AG04450 (cell line): ENCODE data around the gene MICOS13. TPM values are rescaled to one million over a fixed set of nuclear protein-coding genes. Genes with fewer than 3 reads are reported as not detected.

ENCODE experiments used
- CTCF ChIA-PET: fragments of 300-600, 350-600 bp; formaldehyde crosslinking; extraction: SDS; loops from one replicate; lab custom pipeline; 2022; ENCODE audit warnings: antibody characterized with exemption, inconsistent platforms; lab: Charles Lee
- POLR2A ChIA-PET: fragments of 350-600 bp; formaldehyde crosslinking; extraction: SDS; loops from one replicate; lab custom pipeline; 2021; ENCODE audit warnings: antibody characterized with exemption, inconsistent platforms; lab: Yijun Ruan, JAX
- DNase-seq: peaks from one replicate; pipeline ENCODE4 v3.0.0-alpha.2; 2011; ENCODE audit warnings: low read depth, low spot score
- H3K27ac ChIP-seq: one replicate; pipeline ENCODE4 v1.5.1; 2012; ENCODE audit warnings: low read depth, low read length, control low read depth
- H3K27me3 ChIP-seq: one replicate; pipeline ENCODE4 v1.6.0; 2012; ENCODE audit warnings: low read length; ENCODE audit not compliant: control insufficient read depth, insufficient read depth
- H3K4me3 ChIP-seq: 2 replicates; pipeline ENCODE4 v1.5.1; 2011; ENCODE audit warnings: mild to moderate bottlenecking, low read depth, low read length, control low read depth
- H3K9me3 ChIP-seq: 2 replicates; pipeline ENCODE4 v1.5.1; 2012; ENCODE audit warnings: low read length; ENCODE audit not compliant: control insufficient read depth, insufficient read depth
- CTCF ChIP-seq: IDR thresholded peaks from 2 replicates; pipeline ENCODE4 v1.5.1; 2011; ENCODE audit warnings: low read depth, low read length, control low read depth, inconsistent platforms
- polyA plus RNA-seq: library from polyadenylated mRNA; depleted of rRNA; stranded (reverse); fragments of >200 nt; gene quantifications from 2 replicates; pipeline ENCODE4 v1.2.3, GENCODE V29; 2011

The MICOS13 gene
- polyA plus RNA-seq, 1 experiment = 25.2 TPM

- ChIA-PET CTCF (interaction anchor here (0.5 to 2.7 kb wide), 4 partner anchors 30 to 548 kb away, joined by 3 to 23 read pairs (median 3); partner anchors contain the start of gene RPL36), POLR2A (interaction anchor here (0.5 to 1.7 kb wide), 4 partner anchors 9 to 28 kb away, joined by 3 to 14 read pairs (median 4); partner anchors contain the start of gene RPL36)
- DNase-seq = peak; percentile 63
- H3K27ac ChIP-seq = peak overlapping the region; percentile 98
- peak overlapping the region; percentile 98 for H3K4me3 ChIP-seq
- H3K9me3 ChIP-seq = no peaks in the 10 kb centered on the region
- no peaks in the 10 kb centered on the region for H3K27me3 ChIP-seq
- no peak for TF ChIP-seq CTCF
Observed at GRCh38 chr19:5718579-5719273, 38.4 kb upstream of the MICOS13 start.

- Histone ChIP-seq H3K4me3 (peak overlapping the region; percentile 98), H3K27ac (peak overlapping the region; percentile 98), H3K27me3 (no peaks in the 10 kb centered on the region), H3K9me3 (no peaks in the 10 kb centered on the region)
- ChIA-PET CTCF (interaction anchor here (0.5 to 2.7 kb wide), 2 partner anchors 29 to 54 kb away, joined by 3 to 23 read pairs; partner anchors contain the start of gene RPL36), POLR2A (interaction anchor here (0.5 to 1.7 kb wide), 3 partner anchors 8 to 173 kb away, joined by 4 to 14 read pairs (median 7); partner anchors contain the start of gene RPL36)
- DNase-seq = peak; percentile 10
- TF ChIP-seq CTCF = no peak
Observed at GRCh38 chr19:5718037-5718578, 37.8 kb upstream of the MICOS13 start.

- Histone ChIP-seq H3K9me3 (no peaks in the 10 kb centered on the region), H3K27ac (peak overlapping the region; percentile 98), H3K27me3 (no peaks in the 10 kb centered on the region), H3K4me3 (peak overlapping the region; percentile 98)
- TF ChIP-seq CTCF = no peak
- POLR2A ChIA-PET = interaction anchor here (0.7 kb wide), 1 partner anchor 173 kb away, joined by 7 read pairs; no protein-coding TSS in a partner anchor
- no peak for DNase-seq
- CTCF ChIA-PET = interaction anchor here (0.5 to 2.7 kb wide), 2 partner anchors 29 to 57 kb away, joined by 3 to 23 read pairs; partner anchors contain the start of gene RPL36
Observed at GRCh38 chr19:5717215-5717935, 37.1 kb upstream of the MICOS13 start.

GRCh38 chr19:5714816-5715215, 34.5 kb upstream of the MICOS13 start:
- DNase-seq = no peak
- ChIA-PET POLR2A (interaction anchor here (0.7 kb wide), 1 partner anchor 8 kb away, joined by 12 read pairs; no protein-coding TSS in a partner anchor), CTCF (interaction anchor here (0.6 kb wide), 1 partner anchor 253 kb away, joined by 4 read pairs; no protein-coding TSS in a partner anchor)
- Histone ChIP-seq H3K9me3 (no peaks in the 10 kb centered on the region; the same call in 1 of the 2 replicates), H3K27ac (no peak overlapping the region), H3K27me3 (no peaks in the 10 kb centered on the region), H3K4me3 (no peak overlapping the region)
- no peak for TF ChIP-seq CTCF
